Measurements from ENCODE around the gene KDM6A.
"Not testable (repeated sequence)": the region's sequence is repeated elsewhere in the genome, so short reads cannot be mapped to it uniquely, and the experiment has no call there.

Gene KDM6A

DNA sequence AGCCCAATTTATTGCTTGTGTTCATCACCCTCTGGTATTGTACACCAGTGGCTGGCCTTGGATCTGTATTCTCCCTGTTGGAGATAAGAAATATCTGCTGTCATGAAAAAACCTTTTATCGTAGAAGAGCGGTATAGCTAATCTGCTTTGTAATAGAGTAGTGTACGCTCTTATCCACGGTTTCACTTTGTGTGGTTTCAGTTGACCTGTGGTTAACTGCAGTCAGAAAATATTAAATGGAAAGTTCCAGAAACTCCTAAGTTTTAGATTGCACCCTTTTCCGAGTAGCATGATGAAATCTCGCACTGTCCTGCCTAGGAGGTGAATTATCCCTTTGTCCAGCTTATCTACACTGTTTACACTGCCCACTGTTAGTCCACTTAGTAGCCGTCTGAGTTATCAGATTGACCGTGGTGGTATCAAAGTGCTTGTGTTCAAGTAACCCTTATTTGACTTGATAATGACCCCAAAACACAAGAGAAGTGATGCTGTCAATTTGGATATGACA, 42.4 kb downstream of the KDM6A start:
- in situ Hi-C loops (cut with MboI; ENCODE audit: low sequenced_read_pairs): no loop called here

DNA sequence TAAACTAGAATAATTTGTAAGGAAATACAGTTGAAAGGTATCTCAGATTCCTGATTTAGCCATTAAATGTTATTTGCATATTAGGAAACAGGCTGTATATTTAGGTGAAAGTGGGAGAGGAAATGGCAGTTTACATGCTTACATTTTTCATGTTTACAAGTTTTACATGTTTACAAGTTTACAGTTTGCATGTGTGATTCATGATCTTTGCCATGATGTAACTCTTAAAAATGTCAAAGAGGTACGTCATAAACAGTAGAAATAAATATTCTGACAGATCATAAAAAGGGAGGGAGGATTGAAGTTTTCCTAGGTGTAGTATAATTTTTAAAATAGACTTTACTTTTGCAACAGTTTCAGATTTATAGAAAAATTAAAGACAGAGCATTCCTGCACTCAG, 45.7 kb downstream of the KDM6A start:
- in situ Hi-C loops (cut with MboI; ENCODE audit: low sequenced_read_pairs): no loop called here

DNA sequence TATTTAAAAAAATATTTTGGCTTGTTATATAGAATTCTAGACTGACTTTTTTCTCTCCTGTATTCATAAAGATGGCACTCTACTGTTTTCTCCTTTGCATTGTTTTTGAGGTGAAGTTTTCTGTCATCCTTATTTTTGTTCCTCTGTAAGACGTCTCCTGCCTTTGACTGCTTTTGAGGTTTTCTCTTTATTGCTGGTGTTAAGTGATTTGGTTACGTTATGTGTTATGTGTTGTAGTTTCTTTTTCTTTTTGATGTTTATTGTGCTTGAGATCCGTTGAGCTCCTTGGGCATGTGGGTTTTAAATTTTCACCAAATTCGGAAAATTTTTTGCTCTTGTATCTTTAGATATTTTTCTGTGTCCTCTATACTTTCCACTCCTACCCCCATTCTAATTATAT, 50.0 kb downstream of the KDM6A start:
- in situ Hi-C loops (cut with MboI; ENCODE audit: low sequenced_read_pairs): no loop called here

DNA sequence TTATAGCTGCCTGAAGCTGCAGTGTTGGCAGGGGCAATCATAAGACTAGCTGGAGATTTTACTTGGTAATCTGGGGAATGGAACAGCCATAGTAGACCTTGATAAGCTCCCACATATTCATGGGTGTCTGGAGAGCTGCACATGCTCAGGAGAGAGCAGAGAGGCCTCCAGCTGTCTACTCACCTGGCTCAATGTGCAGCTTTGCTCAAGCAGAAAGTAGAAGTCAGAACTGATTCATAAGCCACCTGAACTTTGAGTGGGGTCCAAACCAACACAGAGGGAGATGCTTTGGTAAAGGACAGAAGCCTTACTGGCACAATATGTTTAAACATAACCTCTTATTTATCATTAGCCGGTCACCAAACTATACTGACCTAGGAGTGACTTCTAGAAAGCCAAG, 54.4 kb downstream of the KDM6A start:
- in situ Hi-C loops (cut with MboI; ENCODE audit: low sequenced_read_pairs): no loop called here

DNA sequence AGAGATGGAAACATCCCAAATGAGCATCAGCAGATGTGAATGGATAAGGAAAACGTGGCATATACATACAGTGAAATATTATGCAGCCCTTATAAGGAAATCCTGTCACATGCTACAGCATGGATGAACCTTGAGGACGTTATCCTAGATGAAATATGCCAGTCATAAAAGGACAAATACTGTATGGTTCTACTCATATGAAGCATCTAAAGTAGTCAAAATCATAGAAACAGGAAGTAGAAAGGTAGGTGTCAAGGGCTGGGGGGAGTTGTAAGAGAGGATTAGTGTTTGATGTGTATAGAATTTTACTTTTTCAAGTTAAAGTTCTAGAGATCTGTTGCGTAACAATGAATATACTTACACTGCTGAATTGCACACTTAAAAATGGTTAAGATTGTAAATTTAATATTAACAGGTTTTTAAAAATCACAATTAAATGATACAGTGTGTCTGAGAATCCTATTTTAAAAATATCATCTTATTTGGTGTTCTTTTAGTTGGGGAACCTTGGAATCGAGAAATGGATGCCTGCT, 58.5 kb downstream of the KDM6A start:
- in situ Hi-C loops (cut with MboI; ENCODE audit: low sequenced_read_pairs): no loop called here

DNA sequence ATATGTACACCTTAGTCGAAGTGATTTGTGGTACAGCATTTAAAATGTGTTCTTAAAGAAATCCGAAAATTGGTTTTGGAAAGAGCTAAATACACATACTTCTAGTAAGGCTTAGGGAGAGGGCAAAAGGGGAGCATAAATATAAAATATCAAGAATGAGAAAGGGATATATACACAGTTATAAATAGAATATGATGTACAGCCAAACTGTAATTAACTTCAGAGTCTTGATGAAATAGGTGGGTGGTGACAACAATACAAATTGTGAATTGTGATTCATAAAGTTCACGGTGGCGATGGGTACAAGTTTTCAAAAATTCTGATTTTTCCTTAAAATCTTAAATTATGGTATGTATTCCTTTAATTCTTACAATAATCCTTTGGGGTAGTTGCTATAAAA, 62.2 kb downstream of the KDM6A start:
- in situ Hi-C loops (cut with MboI; ENCODE audit: low sequenced_read_pairs): no loop called here

DNA sequence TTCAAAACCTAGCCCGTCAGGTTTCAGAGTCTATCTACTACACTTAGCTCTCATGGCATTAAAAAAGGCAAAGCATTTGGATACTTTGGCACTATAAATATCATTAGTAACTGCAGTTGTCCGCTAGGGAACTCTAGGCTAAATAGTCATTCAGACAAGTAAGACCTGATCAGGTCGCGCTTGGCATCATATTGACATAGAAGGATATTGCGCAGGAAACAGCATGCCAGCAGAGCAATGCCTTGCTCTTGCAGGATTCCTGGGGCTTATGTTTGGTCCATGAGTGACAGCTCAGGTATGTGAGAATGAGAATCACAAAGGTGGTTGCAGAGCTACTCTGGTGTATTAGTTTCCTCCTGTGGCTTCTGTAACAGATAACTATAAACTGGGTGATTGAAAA, 62.7 kb downstream of the KDM6A start:
- in situ Hi-C loops (cut with MboI; ENCODE audit: low sequenced_read_pairs): no loop called here

DNA sequence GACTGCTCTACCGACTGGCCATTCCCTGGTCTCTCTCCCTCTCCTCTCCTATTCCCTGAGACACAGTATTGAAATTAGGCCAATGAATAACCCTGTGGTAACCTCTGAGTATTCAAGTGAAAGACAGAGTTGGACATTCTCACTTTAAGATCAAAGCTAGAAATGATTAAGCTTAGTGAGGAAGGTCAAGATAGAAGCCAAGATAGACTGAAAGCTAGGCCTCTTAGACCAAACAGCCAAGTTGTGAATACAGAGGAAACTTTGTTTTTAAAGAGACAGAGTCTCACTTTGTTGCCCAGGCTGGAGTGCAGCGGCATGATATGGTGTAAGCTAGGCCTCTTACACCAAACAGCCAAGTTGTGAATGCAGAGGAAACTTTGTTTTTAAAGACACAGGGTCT, 64.6 kb downstream of the KDM6A start:
- in situ Hi-C loops (cut with MboI; ENCODE audit: low sequenced_read_pairs): no loop called here

DNA sequence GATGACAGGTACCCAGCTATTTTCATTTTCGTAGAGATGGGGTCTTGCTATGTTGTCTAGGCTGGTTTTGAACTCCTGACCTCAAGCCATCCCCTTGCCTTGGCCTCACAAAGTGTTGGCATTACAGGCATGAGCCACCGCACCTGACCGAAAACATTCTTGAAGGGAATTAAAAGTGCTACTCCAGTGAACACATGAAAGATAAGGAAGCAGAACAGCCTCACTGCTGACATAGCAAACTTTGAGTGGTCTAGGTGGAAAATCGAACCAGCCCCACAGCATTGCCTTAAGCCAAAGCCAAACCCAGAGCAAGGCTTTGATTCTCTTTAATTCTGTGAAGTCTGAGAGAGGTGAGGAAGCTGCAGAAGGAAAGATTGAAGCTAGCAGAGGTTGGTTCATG, 65.1 kb downstream of the KDM6A start:
- in situ Hi-C loops (cut with MboI; ENCODE audit: low sequenced_read_pairs): no loop called here

DNA sequence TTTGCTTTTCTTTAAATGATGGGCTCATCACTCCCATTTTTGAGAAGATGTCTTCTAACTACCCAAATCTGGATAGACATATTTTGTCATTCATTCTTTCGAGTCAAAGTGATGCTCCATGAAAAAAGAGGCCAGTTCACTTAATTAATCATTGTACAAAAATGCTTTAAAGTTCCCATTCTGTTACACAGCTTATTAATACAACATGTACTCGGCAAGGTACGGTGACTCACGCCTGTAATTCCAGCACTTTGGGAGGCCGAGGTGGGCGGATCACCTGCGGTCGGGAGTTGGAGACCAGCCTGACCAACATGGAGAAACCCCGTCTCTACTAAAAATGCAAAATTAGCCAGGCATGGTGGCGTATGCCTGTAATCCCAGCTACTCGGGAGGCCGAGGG, 67.6 kb downstream of the KDM6A start:
- in situ Hi-C loops (cut with MboI; ENCODE audit: low sequenced_read_pairs): not testable (repeated sequence)

DNA sequence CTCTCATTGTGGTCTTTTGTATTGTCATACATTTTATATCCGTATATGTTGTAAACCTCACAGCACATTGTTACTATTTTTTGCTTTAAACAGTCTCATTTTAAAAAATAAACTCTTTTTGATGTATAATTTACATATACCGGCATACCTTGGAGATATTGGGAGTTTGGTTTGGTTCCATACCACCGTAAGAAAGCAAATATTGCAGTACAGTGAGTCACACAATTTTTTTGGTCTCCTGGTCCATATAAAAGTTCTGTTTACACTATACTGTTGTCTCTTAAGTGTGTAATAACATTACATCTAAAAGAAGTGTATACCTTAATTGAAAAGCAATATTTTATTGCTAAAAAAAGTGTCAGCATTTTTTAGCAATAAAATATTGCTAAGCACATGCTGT, 70.0 kb downstream of the KDM6A start:
- in situ Hi-C loops (cut with MboI; ENCODE audit: low sequenced_read_pairs): no loop called here

DNA sequence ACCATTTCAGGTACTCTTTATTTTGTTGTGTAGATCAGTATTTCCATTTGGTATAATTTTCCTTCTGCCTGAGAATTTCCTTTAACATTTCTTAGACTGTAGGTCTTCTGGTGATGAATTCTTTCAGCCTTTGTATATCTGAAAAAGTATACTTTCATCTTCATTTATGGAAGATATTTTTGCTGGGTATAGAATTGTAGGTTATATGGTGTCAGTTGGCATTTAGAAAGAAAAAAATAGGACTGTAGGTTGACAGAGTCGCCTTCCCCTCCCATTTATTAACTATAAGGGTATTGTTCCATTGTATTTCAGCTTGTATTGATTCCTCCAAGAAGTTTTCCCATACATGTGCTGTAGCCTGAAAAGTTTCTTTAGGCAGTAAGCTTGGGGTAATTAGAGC, 71.9 kb downstream of the KDM6A start:
- in situ Hi-C loops (cut with MboI; ENCODE audit: low sequenced_read_pairs): no loop called here

DNA sequence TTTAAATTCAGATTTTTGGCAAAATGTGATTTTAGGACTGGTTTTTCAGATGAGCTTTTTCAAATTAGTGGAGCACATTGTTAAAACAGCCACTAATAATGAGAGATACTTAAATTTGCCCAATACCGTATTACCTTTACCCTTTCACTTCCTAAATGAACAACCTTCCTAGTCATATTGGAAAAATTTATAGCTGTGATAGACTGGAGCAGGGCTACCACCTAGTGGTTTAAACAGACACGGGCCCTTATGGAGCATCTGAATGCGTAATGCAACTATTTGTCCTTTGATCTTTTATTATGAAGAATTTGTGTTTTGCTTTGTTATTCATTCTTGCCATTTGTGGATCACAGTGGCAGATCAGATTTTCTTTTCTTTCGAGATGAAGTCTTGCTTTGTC, 72.7 kb downstream of the KDM6A start:
- in situ Hi-C loops (cut with MboI; ENCODE audit: low sequenced_read_pairs): no loop called here

DNA sequence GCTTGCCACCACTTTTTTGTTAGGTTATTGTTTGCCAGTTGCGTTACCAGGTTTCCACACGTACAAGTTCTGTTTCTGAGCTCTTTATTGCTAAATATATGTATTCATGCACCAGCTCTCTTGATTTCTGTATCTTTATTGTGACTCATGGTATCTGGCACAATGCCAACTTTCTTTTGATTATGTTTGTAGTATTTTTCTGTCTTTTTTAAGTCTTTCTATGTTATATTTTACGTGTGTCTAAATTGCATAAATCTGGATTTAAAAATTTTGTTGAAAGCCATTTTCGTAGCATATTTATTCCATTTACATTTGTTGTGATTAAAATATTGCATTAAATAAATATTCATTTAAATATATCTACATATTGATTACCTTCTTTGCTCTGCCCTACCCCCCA, 73.8 kb downstream of the KDM6A start:
- in situ Hi-C loops (cut with MboI; ENCODE audit: low sequenced_read_pairs): no loop called here

DNA sequence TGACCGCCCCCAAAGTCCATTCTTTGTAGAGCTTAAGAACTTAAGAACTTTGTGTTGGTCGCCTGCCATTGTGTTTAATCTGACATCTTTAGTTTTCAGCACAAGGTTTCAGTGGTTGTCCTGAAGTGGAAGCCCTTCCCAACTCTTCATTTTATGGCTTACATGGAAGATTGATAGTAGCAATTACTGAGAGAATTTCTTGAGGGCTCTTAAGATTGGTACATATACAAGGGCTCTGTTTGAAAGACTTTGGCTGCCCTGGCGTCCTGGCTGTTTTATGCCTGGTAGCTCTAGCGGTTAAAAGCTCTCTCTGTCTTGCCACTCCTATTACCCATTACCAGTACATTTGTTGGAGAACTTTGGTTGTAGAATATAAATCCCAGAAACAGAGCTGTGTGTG, 75.0 kb downstream of the KDM6A start:
- in situ Hi-C loops (cut with MboI; ENCODE audit: low sequenced_read_pairs): no loop called here

DNA sequence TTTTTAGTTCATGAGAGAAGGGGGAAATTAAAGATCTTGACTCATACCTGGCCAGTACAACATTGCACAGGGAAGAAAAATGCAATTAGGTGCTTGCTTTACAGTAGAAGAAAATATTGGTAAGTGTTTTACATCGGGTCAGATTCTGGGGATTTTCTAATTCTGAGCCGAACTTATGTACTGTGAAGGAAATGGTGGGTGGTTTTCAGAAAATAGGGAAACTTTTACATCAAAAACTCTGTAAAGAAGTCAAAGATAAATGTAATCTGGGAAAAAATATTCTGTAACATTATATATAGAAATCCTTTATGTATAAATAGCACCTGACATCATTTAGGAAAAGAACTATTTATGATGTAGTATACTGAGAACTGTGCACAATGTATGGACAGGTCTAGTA, 75.4 kb downstream of the KDM6A start:
- in situ Hi-C loops (cut with MboI; ENCODE audit: low sequenced_read_pairs): no loop called here

DNA sequence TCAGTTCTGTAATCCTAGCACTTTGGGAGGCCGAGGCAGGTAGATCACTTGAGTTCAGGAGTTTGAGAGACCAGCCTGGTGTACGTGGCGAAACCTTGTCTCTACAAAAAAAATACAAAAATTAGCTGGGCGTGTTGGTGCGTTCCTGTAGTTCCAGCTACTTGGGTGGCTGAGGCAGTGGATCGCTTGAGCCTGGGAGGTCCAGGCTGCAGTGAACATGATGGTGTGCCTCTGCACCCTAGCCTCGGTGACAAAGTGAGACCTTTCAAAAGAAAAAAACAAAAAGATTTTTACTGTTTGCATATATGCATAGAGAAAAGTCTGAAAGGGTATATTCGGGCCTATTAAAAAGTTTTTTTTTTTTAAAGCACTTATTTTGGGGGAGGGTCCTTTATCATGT, 76.1 kb downstream of the KDM6A start:
- in situ Hi-C loops (cut with MboI; ENCODE audit: low sequenced_read_pairs): no loop called here

DNA sequence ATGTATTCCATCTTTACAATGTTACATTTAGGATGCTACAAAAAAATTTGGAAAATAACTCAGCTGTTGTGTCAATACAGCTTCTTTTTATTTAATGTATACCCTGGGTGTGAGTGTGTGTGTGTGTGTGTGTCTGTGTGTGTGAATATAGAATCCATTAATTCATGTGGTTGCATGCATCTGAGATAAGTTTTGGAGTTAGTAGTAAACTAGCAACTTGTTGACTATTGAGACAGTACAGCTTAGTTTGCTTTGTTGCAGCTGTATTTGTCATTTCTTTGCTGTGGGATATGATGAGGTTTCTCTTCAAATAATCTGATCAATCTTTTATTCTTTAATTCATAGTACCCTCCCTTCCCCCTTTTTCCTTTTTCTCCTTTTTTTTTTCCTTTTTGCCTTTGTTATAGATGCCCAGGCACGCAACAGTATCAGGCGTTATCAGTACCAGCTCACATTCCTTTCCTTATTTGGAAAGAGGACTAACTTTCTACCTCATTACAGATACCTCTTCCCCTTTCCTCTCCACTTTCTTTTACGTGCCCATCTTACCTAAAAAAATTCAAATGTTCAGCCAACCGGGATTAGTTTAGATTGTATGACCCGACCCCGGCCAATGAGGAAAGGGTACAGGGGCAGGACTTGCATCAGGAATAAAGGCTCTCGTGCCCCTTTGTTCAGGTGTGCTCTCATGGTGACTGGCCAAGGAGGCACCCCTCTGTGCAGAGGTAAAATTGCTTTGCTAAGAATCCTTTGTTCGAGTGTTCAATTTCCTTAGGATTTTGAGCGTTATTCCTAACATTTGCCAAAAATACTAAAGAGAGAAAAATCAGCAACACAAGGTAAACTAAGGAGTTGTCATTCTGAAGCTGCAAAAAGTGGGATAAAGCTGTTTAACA, 77.7 kb downstream of the KDM6A start:
- in situ Hi-C loops (cut with MboI; ENCODE audit: low sequenced_read_pairs): not testable (repeated sequence)

DNA sequence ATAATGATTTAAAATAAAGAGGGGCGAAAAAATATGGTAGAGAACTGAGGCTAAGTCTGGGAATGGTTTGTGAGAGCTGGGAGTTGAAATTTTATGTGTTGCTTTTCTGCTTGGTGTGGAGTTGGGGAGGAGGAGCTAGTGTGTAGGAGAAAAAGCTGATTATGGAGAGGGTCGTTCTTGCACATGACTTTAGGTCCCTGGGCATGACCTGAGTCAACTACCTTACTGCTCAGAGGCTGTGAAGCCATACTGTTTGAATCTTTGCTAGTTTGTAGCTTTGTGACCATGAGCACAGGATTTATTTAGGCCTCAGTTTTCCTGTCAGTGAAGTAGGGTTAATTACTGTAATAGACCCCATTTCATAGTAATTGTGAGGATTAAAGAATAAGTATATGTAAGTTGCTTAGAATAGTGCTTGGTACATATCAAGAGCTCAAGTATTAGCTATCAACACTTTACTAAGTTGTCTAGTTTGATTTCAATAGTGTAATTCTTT, 78.6 kb downstream of the KDM6A start:
- in situ Hi-C loops (cut with MboI; ENCODE audit: low sequenced_read_pairs): no loop called here

DNA sequence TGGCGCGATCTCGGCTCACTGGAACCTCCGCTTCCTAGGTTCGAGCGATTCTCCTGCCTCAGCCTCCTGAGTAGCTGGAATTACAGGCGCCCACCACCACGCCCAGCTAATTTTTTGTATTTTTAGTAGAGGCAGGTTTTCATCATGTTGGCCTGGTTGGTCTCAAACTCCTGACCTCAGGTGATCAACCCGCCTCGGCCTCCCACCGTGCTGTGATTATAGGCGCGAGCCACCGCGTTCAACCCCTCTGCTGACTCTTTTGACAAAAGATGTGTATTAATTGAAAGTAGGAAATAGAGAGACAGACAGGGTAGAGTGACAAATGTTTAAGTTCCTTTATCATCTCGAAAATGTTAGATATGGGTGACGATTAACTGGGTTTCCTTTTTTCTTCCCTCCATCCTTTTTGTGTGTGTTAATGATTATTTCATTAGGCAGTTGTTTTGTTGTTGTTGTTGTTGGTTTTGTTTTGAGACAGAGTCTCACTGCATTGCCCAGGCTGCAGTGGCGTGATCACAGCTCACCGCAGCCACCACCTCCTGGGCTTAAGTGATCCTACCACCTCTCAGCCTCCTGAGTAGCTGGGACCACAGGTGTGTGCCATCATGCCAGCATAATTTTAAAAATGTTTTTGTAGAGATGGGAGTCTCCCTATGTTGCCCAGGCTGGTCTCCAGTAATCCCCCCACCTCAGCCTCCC, 79.5 kb downstream of the KDM6A start:
- in situ Hi-C loops (cut with MboI; ENCODE audit: low sequenced_read_pairs): no loop called here

DNA sequence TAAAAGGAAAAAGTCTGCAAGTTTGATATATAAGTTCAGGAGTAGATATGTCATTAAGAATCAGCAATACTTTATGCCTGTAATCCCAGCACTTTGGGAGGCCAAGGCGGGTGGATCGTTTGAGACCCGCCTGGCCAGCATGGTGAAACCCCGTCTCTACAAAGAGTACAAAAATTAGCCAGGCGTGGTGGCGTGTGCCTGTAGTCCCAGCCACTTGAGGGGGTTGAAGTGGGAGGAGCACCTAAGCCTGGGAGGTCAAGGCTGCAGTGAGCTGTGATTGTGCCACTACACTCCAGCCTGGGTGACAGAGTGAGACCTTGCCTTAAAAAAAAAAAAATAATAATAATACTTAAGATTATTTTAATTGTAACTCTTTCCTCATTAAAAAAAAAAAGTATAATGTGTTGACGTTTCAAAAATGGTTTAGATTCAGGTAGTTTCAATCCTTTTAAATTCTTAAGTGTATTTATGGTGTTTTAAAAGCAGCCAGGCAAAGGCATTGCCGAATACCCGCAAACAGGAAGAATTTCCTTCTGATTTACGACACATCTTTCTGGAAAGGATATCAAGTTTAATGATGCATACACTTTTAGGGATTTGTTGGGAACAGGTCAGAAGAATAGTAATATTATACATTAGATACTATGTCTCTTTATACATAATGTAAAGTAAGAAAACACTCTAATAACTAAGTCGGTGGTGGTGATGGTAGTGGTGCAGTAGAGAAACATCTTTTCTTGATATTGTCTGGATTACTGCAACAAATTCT, 80.9 kb downstream of the KDM6A start:
- in situ Hi-C loops (cut with MboI; ENCODE audit: low sequenced_read_pairs): no loop called here

Data from HL-60/S4 treated with retinoic acid at 250 ng/mL for 4 days and 3 days (cell line).